Ishikawa (cell line): ENCODE measurements around the gene CD52.

Experiments used
- CEBPB ChIP-seq: IDR thresholded peaks from 2 replicates; pipeline ENCODE4 v1.6.1; 2012
- EP300 ChIP-seq: IDR thresholded peaks from 2 replicates; pipeline ENCODE4 v1.6.1; 2012; ENCODE audit warnings: borderline replicate concordance
- MAX ChIP-seq: IDR thresholded peaks from 2 replicates; pipeline ENCODE4 v1.6.1; 2012
- RAD21 ChIP-seq: IDR thresholded peaks from 2 replicates; pipeline ENCODE4 v1.6.1; 2012; ENCODE audit warnings: low read depth
- TAF1 ChIP-seq: IDR thresholded peaks from 2 replicates; pipeline ENCODE4 v1.6.1; 2012; ENCODE audit warnings: low read depth, mild to moderate bottlenecking
- TCF12 ChIP-seq: IDR thresholded peaks from 2 replicates; pipeline ENCODE4 v1.6.1; 2012; ENCODE audit warnings: low read depth
- TEAD4 ChIP-seq: IDR thresholded peaks from 2 replicates; pipeline ENCODE4 v1.6.1; 2012
- ZBTB7A ChIP-seq: IDR thresholded peaks from 2 replicates; pipeline ENCODE4 v1.6.1; 2012; ENCODE audit warnings: low read depth

DNA sequence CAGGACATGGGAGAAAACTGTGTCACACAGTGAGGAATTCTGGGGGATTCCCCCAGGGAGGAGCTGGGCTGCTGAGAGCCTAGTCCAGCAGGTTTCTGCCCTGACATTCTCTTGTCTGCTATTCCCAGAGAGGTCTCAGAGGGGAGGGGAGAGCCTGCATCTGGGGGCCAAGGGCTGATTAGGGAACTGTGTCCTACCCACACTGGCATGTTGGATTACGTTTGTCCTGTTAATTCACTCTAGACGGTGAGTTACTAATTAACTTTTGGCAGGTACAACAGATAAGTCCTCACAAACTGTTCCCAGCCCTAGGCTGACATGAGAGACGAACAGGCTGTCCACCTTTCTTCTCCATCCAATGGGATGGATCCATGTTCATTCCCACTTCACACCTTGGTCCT is 40.5 kb upstream of the CD52 start:
- TF ChIP-seq EP300, result no peak
- TF ChIP-seq MAX, result no peak
- no peak for TF ChIP-seq ZBTB7A
- TF ChIP-seq TAF1, result no peak
- TF ChIP-seq RAD21, result no peak
- no peak for TF ChIP-seq CEBPB
- no peak for TF ChIP-seq TEAD4
- no peak for TF ChIP-seq TCF12
